HEK293 (cell line): Measurements from ENCODE around the gene TRIM72.
"Not testable (repeated sequence)": the region's sequence is repeated elsewhere in the genome, so short reads cannot be mapped to it uniquely, and the experiment has no call there.

ENCODE experiments used
- CTCF ChIA-PET: fragments of 350-600 bp; formaldehyde crosslinking; extraction: SDS; loops from one replicate; lab custom pipeline; 2021; ENCODE audit warnings: antibody characterized with exemption; lab: Yijun Ruan, JAX
- POLR2A ChIA-PET: fragments of 300-600 bp; formaldehyde crosslinking; extraction: SDS; loops from one replicate; lab custom pipeline; 2020; ENCODE audit warnings: antibody characterized with exemption, inconsistent platforms; lab: Yijun Ruan, JAX
- H3K27ac ChIP-seq: fragments of 200-500 bp; sonication (Bioruptor generic); 2 replicates; pipeline ENCODE4 v1.5.1; 2014; ENCODE audit warnings: low read depth, low read length, control low read depth, inconsistent platforms; ENCODE audit errors: extremely low read depth
- H3K36me3 ChIP-seq, 2 experiments: fragments of 200-500 bp in 1 of 2; sonication (Bioruptor generic) in 1 of 2; 1 replicate in 1 of 2; 2 replicates in 1 of 2; pipeline ENCODE4 v1.5.1; 2014 to 2017; ENCODE audit warnings: inconsistent platforms in 2 of 2, low read length in 2 of 2; ENCODE audit not compliant: control insufficient read depth in 2 of 2, insufficient read depth in 1 of 2
- H3K4me1 ChIP-seq: fragments of 200-500 bp; sonication (Bioruptor generic); 2 replicates; pipeline ENCODE4 v1.5.1; 2014; ENCODE audit warnings: mild to moderate bottlenecking, low read length, inconsistent platforms; ENCODE audit not compliant: control insufficient read depth, insufficient read depth
- H3K4me3 ChIP-seq: 2 replicates; pipeline ENCODE4 v1.5.1; 2011; ENCODE audit warnings: low read depth, mild to moderate bottlenecking, control low read depth, low read length, moderate library complexity
- H3K9me3 ChIP-seq: fragments of 200-500 bp; sonication (Bioruptor generic); 2 replicates; pipeline ENCODE4 v1.5.1; 2014; ENCODE audit warnings: low read depth, low read length, inconsistent platforms; ENCODE audit not compliant: control insufficient read depth, insufficient read depth
- FEZF1 ChIP-seq: fragments of 450-650 bp; formaldehyde crosslinking; IDR thresholded peaks from 2 replicates; pipeline ENCODE4 v1.5.1; 2016; ENCODE audit warnings: missing biosample characterization, missing genetic modification characterization
- KLF1 ChIP-seq: fragments of 450-650 bp; formaldehyde crosslinking; IDR thresholded peaks from 2 replicates; pipeline ENCODE4 v1.5.1; 2016; ENCODE audit warnings: missing biosample characterization, missing genetic modification characterization
- KLF17 ChIP-seq: fragments of 450-650 bp; formaldehyde crosslinking; IDR thresholded peaks from 2 replicates; pipeline ENCODE4 v1.5.1; 2016; ENCODE audit warnings: missing biosample characterization, missing genetic modification characterization
- MYNN ChIP-seq: fragments of 450-650 bp; formaldehyde crosslinking; IDR thresholded peaks from 2 replicates; pipeline ENCODE4 v1.5.1; 2016; ENCODE audit warnings: missing biosample characterization, missing genetic modification characterization, borderline replicate concordance
- ZBTB17 ChIP-seq: fragments of 450-650 bp; formaldehyde crosslinking; IDR thresholded peaks from 2 replicates; pipeline ENCODE4 v1.5.1; 2016; ENCODE audit warnings: missing biosample characterization, missing genetic modification characterization
- ZFP69B ChIP-seq: fragments of 450-650 bp; formaldehyde crosslinking; IDR thresholded peaks from 2 replicates; pipeline ENCODE4 v1.5.1; 2016; ENCODE audit warnings: missing biosample characterization, missing genetic modification characterization
- ZNF335 ChIP-seq: fragments of 450-650 bp; formaldehyde crosslinking; conservative IDR thresholded peaks from 2 replicates; pipeline ENCODE4 v1.5.1; 2016; ENCODE audit warnings: missing biosample characterization, missing genetic modification characterization
- ZNF529 ChIP-seq: fragments of 450-650 bp; formaldehyde crosslinking; IDR thresholded peaks from 2 replicates; pipeline ENCODE4 v1.5.1; 2017; ENCODE audit warnings: missing genetic modification characterization, missing biosample characterization; ENCODE audit not compliant: insufficient replicate concordance
- ZNF664 ChIP-seq: fragments of 450-650 bp; formaldehyde crosslinking; IDR thresholded peaks from 2 replicates; pipeline ENCODE4 v1.5.1; 2016; ENCODE audit warnings: missing biosample characterization, missing genetic modification characterization
- ZNF692 ChIP-seq: fragments of 450-650 bp; formaldehyde crosslinking; IDR thresholded peaks from 2 replicates; pipeline ENCODE4 v1.5.1; 2016; ENCODE audit warnings: missing biosample characterization, missing genetic modification characterization
- ZSCAN23 ChIP-seq: fragments of 450-650 bp; formaldehyde crosslinking; IDR thresholded peaks from 2 replicates; pipeline ENCODE4 v1.5.1; 2016; ENCODE audit warnings: missing biosample characterization, missing genetic modification characterization

TRIM72 gene

GRCh38 chr16:31213877-31214707, at the start of gene TRIM72:
Gene TRIM72 (plus strand): TSS chr16:31214119. CDS start chr16:31214739, 620 bp downstream.
- TF ChIP-seq ZNF664 (no peak), ZBTB17 (0 out of 2 replicates have a peak, but pooled peaks have one; percentile 31)
- ChIA-PET CTCF (no interaction called here), POLR2A (no interaction called here)
- Histone ChIP-seq H3K27ac (no peak within 1 kb of the TSS; the same call in 1 of the 2 replicates), H3K9me3 (no peaks in the 10 kb centered on the region), H3K36me3 (no peaks in the 10 kb centered on the region), H3K4me3 (no peak within 1 kb of the TSS), H3K4me1 (no peaks in the 10 kb centered on the region)

GRCh38 chr16:31167315-31167714, 46.6 kb upstream of the TRIM72 start:
- no peak overlapping the region for H3K27ac ChIP-seq
- peaks cover 3% of the 10 kb centered on the region; the same call in 1 of the 2 replicates for H3K4me1 ChIP-seq
- H3K36me3 ChIP-seq: no peaks in the 10 kb centered on the region
- ChIA-PET CTCF (interaction anchor here (0.6 to 0.7 kb wide), 2 partner anchors 120 to 1918 kb away, joined by 3 read pairs; no protein-coding TSS in a partner anchor), POLR2A (interaction anchor here (2.1 kb wide), 1 partner anchor 13 kb away, joined by 13 read pairs; the partner anchor contains the start of gene FUS)
- H3K4me3 ChIP-seq: no peak overlapping the region
- no peaks in the 10 kb centered on the region for H3K9me3 ChIP-seq
- no peak for TF ChIP-seq ZSCAN23 (tag by site-specific recombination)

- ChIA-PET POLR2A (interaction anchor here (2.1 kb wide), 1 partner anchor 11 kb away, joined by 13 read pairs; the partner anchor contains the start of gene FUS), CTCF (no interaction called here)
- TF ChIP-seq ZNF529 (tag by site-specific recombination) (no peak), ZNF335 (tag by site-specific recombination) (0 out of 2 replicates have a peak, but pooled peaks have one; percentile 15)
- Histone ChIP-seq H3K36me3 (no peaks in the 10 kb centered on the region), H3K4me1 (peaks cover 3% of the 10 kb centered on the region; the same call in 1 of the 2 replicates), H3K27ac (no peak overlapping the region), H3K9me3 (no peaks in the 10 kb centered on the region), H3K4me3 (no peak overlapping the region)
Measured at GRCh38 chr16:31168848-31169247, 45.1 kb upstream of the TRIM72 start.

GRCh38 chr16:31170048-31170447, 43.9 kb upstream of the TRIM72 start:
- H3K4me3 ChIP-seq, H3K27ac ChIP-seq, CTCF ChIA-PET, H3K9me3 ChIP-seq, POLR2A ChIA-PET: not testable (repeated sequence)
- TF ChIP-seq KLF1 (tag by site-specific recombination): peak; percentile 49; the same call in 1 of the 2 replicates
- TF ChIP-seq MYNN (tag by site-specific recombination): 0 out of 2 replicates have a peak, but pooled peaks have one; percentile 27
- TF ChIP-seq ZNF692: peak; percentile 90
- peak; percentile 77 for TF ChIP-seq ZFP69B (tag by site-specific recombination)
- TF ChIP-seq KLF17 (tag by site-specific recombination): peak; percentile 50; the same call in 1 of the 2 replicates
- peak; percentile 70 for TF ChIP-seq FEZF1
- TF ChIP-seq, all 188 proteins: peak for 6; not testable (repeated sequence) for 182
- not testable (repeated sequence) for H3K36me3 ChIP-seq, H3K4me1 ChIP-seq
